RCC 7860 (cell line): ENCODE measurements around the gene MUC6.
"Not testable (repeated sequence)": the region's sequence is repeated elsewhere in the genome, so short reads cannot be mapped to it uniquely, and the experiment has no call there.

Experiments
- DNase-seq: peaks from one replicate; pipeline ENCODE4 v3.0.0-alpha.2; 2015; ENCODE audit warnings: low spot score
- FAIRE-seq: peaks from 2 replicates; lab custom pipeline; 2012; peaks lifted over from hg19 to GRCh38; lab: Jason Lieb, UNC

The MUC6 gene

DNA sequence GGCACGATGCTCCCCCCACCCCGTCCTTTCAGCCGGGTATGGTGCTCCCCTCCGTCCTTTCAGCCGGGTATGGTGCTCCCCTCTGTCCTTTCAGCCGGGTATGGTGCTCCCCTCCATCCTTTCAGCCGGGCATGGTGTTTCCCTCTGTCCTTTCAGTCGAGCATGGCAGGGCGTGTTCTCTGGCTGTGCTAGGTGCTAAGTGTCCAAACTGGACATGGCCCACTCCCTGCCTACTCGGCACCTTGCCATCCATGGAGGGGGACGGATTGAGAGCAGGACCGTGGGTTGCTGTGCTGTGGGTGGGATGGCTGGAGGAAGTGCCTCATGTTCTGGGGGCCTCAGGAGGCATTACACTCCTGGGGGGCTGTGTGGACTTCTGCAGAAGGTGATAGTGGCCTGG lies 45.5 kb downstream of the MUC6 start:
- FAIRE-seq, result no peak
- no peak for DNase-seq

DNA sequence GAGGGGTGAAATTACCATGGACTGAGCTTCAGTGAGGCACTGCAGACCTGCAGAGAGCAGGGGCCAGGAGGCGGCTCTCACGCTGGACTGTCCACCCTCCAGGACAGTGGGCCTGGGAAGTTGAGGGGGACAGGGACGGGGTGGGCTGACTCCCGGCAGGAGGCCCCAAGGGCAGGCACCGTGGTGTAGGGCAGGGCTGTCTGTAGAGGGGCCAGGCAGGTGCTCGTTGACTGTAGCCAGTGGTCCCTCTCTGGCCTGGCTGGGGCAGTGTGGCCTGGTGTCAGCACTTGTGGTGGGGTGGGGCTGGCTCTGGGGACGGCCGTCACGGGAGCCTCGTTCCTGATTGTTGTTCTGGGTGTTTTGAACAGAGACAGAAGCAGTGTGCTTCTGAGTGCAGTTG lies 46.4 kb downstream of the MUC6 start:
- DNase-seq (no peak), FAIRE-seq (no peak)

DNA sequence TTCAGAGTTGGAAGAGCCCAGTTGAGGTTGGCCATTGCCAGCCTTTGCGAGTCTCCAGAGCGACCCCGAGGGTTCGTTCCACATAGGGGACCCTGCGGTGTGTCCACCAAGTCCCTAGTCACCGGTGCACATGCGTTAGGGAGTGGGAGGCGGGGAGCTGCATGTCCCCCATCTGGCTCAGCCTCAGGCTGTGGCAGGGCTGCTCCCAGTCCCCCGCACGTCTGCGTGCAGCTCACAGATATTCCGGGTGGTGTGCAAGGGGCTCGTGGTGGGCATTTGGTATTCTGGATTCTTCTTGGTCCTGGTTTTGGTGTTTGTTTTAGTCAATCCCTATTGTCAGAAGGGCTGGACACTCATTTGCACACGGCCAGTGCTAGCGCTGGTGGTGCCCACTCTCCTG lies 48.8 kb downstream of the MUC6 start:
- no peak for DNase-seq
- no peak for FAIRE-seq

DNA sequence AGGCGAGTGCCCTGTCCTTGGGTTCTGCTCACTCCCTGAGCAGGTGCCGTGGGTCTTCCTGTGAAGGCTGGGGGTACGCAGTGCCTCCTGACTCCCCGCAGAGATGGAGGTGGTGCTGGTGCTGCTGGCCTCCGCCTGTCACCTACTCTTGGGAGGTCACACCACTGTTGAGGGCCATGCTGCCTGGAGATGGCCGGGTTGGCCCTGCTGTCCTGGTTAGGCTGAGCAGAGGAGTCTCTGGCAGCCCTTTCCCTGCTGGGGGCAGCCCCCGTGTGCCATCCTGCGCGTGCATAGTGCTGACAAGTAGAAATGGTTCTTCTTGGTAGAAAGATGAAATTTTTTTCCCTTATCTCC lies 49.6 kb downstream of the MUC6 start:
- DNase-seq, result no peak
- no peak for FAIRE-seq

DNA sequence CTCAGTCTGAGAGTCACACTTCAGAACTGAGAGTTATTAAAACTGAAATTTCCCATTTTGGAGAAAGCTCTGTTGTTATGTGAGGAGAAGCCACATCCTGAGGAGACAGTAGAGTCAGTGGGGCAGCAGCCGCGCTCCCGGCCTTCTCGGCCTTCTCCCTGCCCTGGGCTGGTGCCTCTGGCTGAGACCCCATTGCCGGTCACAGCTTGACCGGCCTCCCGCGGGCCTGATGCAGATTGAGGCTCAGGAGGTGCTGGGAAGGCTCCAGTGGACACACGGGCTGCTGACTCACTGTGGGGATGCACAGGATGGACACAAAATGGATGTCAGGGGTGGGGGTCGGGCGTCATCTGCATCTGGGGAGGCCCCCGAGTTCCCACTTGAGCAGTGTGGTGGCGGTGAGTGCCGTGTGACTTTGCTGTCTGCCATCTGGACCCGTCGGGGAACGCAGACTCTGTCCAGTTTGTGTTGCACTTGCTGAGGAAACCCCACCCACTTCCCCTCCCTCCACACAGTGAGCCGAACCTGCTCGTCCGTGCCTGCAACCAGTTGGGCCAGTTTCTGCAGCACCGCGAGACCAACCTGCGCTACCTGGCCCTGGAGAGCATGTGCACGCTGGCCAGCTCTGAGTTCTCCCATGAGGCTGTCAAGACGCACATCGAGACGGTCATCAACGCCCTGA lies 50.1 kb downstream of the MUC6 start:
- FAIRE-seq, result no peak
- no peak for DNase-seq

DNA sequence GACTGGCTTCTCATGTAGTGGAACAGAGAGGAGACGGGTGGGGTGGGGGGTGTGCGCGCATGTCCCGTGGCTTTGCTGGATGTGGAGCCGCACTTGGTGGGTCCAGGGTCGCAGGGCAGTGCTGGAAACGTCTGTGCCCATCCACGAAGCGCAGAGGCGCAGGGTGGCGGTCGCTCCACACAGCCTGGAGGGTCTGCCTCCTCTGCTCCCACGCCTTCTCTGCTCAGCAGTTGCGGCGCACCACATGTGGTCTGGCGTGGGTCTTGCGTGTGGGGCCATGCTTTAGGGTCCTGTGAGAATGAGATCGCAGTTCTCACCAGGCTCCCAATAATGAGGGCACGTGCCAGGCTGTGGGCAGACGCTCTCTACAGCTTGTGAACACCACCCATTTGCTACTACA lies 50.7 kb downstream of the MUC6 start:
- FAIRE-seq (no peak), DNase-seq (no peak)

DNA sequence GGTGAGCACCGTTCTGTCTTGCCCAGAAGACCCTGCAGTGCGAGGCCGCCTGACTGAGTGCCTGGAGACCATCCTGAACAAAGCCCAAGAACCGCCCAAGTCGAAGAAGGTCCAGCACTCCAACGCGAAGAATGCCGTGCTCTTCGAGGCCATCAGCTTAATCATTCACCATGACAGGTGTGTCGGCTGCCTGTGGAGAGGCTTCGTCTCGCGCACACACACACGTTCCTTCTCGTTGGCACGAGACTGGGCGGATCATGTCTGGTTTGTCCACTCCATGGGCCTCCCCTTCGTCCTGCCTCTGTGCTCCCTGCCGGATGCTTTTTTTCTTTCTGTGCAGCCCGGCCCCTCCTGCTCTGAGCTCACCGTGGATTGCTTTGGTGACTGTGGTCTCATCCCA lies 51.1 kb downstream of the MUC6 start:
- FAIRE-seq (no peak), DNase-seq (no peak)

DNA sequence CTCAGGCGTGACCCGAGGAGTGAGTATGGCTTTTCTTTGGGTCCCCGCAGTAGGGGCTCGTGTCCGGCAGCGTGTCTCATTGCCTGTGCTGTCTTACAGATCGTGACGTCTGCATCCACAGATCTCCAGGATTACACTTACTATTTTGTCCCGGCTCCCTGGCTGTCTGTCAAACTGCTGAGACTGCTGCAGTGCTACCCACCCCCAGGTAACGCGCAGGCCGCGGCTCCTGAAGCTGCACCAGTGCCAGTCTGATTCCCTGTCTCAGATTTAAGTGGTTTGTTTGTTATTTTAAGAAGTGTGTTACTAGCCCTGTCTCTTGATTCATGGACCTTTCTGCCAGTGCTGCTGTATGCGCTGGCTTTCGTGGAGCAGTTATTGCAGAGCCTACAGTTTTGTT lies 52.0 kb downstream of the MUC6 start:
- no peak for DNase-seq
- FAIRE-seq, result no peak

DNA sequence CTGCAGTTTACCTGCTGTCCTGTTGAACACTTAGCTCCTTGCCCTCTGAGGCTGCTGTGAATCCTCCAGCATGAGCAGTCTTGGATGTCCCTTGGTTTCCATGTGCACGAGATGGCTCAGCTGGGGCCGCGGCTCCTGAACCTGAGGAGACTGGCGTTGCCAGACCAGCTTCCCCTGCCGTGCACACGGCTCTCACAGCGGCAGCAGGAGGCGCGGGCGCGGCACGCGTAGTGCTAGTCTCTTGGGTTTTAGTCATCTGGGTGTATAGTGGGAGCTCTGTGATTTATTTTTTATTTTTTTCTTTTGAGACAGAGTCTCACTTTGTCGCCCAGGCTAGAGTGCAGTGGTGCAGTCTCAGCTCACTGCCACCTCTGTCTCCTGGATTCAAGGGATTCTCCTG lies 54.8 kb downstream of the MUC6 start:
- FAIRE-seq (no peak), DNase-seq (no peak)

DNA sequence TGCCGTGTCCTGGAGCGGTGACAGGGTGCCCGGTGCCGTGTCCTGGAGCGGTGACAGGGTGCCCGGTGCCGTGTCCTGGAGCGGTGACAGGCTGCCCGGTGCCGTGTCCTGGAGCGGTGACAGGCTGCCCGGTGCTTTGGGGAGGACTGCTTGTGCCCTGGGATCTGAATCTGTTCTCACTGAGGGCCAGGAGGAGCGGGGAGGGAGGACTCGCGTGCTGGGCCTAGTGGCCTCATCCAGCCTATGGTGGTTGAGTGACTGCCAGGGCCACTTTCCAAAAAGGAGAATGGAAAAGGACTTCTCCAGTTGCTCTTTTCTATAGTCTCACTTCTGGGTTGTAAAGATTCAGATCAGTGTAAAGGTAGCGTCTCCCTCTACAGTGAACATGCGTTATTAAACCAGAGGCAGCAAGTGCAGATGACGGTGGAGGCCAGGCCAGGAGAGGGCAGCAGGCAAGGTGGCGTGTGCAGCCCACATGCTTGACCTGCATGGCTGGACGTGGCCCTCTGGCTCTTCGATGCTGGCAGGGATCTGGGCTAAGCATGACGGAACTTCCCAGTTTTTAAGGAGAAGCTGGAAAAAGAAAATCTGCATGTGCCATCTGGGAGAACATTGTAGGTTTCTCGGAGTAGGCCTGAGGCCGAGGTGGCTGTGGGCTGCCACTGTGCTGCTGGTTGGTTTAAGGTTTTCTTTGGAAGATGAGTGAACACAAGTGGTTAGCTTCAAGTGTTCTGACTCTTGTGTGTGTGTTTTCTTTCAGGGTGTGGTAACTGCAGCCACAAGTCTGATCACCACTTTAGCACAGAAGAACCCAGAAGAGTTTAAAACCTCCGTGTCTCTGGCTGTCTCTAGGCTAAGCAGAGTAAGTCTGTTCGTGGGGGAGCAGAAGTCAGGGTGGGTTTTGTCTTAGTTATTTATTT lies 55.8 kb downstream of the MUC6 start:
- FAIRE-seq (no peak), DNase-seq (no peak)

DNA sequence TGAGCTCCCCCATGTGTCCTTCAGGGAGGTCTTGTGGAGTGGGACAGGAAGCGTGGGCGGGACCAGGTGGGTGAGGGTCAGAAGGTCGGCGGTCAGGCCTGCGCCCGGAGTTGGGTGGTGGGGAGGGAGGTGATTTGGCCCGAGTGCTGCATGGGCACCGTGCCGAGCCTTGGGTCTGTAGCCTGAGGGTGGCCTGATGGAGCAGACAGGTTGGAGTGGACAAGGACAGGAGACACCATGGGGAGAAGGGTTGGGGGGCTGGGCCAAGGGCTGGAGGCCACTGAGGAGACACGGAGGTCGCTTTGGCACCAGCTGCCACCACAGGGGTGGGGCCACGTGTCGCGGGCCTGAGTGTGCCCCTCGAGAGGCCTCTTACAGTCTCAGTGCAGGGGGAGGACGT lies 57.7 kb downstream of the MUC6 start:
- FAIRE-seq, result no peak
- no peak for DNase-seq

DNA sequence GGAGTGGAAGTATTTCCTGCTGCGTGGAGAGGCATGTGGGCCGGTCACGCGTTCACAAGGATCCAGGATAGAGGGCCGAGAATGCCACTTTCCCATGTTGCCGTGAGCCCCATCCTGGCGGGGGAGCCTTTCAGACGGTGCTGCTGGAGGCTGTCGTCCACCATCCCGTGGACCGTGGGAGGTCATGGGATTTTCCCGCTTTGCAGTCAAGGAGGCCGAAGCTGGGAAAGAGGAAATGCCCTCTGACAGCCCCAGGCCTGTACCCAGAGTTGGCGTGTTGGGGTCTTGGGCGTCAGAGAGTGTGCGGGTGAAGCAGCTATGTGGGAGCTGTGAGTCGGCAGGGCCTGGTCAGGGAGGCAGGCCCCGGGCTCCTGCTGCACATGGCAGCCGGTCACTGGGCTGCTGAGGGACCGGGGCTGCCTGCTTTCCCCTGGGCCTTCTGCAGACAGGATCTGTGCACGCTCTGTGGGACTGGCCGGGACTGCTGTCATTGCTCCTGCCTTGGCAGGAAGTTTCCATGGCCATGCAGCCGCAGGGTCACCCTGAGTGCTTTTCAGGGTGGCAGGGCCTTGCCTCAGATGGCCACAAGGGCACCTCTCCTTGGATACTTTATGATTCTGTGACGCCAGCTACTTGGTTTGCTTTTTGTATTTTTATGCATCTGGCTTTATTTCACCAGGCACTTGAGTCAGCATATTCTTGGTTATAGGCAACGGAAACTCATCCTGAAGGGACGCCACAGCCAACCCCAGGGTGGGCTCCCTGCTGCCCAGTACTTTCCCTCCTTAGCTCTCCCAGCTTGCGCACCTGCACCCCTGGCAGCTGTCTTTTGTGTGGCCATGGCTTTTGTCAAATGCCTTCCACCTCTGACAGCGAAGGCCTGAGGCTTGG lies 58.4 kb downstream of the MUC6 start:
- DNase-seq (no peak), FAIRE-seq (no peak)

DNA sequence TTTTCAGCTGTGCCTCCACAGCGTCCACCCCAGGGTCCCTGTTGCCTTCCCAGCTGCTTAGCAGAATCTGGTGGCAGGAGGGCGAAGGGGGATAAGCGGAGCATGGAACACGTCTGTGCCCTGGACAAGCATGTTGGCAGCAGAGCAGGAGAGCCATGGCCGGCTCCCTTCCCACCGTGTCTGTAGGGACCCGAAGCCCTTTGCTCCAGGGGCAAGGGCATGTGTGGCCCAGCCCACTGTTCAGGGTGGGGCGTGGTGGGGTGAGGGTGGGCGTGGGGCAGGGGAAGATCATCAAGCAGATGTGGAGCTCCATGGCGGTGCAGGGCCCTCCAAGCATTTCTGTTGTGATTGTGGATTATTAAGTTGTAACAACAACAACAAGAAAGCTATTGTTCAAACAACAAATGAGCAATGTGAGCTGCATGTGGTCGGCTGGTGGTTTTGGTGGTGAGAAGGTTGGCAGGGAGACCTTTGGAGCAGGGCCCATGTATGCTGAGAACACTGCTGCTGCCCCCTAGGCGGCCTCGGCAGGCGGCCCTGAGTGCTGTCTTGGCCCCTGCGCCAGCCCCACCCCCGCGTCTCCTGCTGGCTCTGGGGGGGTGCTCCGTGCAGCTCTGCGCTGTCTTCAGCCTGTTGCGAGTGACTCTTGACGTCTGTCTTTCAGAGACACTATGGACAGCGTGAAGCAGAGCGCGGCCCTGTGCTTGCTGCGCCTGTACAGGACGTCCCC lies 59.9 kb downstream of the MUC6 start:
- DNase-seq (no peak), FAIRE-seq (no peak)

DNA sequence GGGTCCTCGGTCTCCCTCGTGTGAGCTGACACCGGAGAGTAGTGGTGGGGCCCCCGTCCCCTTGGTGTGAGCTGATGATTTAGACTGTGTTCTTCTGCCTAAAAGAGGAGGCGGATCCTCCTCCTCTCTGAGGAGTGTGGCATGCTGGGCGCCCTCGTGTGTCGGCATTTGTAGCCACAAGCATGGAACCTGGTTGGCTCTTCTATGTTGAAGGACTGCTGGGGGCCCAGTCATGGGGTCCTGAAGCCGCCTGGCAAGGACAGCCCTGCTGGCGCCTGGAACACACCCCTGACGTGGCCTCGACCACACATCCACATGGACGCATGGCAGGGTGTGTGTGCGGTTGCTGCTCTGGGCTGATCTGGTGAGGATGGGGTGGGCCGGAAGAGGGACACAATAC lies 60.7 kb downstream of the MUC6 start:
- FAIRE-seq (no peak), DNase-seq (no peak)

DNA sequence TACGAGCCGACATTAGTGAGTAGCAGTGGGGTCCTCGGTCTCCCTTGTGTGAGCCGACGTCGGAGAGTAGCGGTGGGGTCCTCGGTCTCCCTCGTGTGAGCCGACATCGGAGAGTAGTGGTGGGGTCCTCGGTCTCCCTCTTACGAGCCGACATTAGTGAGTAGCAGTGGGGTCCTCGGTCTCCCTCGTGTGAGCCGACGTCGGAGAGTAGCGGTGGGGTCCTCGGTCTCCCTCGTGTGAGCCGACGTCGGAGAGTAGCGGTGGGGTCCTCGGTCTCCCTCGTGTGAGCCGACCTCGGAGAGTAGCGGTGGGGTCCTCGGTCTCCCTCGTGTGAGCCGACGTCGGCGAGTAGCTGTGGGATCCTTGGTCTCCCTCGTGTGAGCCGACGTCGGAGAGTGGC lies 61.1 kb downstream of the MUC6 start:
- not testable (repeated sequence) for FAIRE-seq, DNase-seq

DNA sequence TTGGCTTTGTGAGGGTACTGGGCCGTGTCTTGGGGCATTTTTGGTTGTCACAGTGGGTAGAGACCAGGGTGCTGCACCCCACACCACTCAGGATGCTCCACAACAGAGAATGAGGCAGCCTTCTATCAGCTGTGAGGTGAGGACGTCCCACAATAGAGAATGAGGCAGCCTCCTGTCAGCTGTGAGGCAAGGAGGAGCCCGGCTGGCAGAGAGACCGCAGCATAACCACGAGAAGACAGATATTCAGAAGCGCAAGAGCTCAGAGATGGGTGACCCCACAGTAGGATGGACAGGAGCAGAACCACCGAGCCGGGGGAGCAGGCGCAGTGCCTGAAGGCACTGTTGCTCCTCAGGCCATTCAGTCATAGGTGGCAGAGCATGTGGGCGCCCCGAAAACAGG lies 63.3 kb downstream of the MUC6 start:
- FAIRE-seq (no peak), DNase-seq (no peak)

DNA sequence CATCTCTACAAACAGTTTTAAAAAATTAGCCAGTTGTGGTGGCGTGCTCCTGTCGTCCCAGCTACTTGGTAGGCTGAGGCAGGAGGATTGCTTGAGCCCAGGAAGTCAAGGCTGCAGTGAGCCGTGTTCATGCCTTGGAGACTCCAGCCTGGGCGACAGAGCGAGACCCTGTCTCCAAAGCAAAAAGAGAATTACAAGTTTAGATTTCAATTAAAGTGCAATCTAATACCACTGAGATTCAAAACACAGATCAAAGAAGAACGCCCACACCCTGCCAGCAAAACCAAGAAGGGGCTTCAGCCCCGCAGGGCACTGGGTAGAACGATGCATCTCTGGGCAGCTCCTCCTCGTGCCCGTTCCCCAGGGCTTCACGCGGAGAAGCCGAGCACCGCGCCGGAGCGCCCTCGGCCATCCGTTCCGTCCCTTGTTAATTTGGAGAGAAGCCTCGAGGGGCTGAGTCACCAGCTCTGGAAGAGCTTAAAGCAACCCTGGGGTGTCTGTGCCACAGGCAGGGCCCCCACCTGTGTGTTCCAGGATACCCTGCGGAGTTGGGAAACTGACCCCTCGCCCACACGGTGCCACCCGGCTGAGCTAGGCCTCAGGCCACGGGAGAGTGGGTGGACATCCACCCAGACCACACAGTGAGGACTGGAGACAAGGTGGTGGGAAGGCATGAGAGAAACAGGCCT lies 63.9 kb downstream of the MUC6 start:
- DNase-seq, result no peak
- no peak for FAIRE-seq

DNA sequence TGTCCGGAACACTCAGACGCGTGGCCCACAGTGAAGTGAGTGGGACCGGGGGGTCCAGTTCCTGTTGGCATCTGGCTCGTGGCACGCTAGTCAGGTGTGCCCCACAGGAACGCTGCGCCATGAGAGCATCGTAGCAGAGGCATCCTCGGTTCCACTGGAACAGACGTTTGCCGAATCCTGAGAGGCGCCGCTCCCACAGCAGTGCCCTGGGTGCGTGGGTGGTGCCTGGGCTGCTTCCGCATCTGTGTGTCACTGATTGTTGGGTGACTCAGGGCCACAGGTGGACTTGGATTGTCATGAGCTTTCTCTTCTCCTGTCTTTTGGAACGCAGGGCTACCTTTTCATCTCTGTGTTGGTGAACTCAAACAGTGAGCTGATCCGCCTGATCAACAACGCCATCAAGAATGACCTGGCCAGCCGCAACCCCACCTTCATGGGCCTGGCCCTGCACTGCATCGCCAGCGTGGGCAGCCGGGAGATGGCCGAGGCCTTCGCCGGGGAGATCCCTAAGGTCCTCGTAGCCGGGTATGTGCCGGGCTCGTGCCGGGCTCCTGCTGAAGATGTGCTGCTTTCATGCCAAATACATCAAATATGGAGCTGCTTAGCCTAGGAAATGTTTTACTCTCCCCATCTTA lies 64.7 kb downstream of the MUC6 start:
- DNase-seq (no peak), FAIRE-seq (no peak)

DNA sequence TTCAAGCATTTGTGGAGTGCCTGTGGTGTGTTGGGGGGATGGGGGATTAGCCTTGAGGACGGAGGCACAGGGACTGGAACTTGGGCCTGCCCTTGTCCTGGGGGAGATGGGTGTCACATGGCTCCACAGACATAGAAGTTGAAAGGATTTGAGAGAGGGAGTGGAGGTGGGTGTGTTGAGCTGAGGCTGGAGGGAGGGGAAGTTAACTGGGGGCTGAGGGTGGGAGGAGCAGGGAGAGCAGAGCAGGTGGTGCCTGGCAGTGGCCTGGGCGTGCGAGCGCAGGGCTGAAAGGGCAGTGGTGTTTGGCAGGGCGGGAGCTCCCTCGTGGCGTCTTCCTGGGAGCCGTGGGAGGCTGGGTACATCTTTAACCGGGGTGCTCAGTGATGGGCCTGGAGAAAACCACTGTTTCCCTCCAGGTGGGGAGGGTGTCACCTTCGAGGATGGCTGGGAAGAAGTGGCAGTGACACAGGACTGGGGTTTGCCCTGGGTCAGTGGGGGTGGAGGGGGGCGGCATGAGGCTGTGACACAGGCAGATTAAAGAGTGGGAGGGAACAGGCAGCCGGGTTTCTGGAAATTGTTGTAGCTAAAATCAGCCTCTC lies 65.3 kb downstream of the MUC6 start:
- no peak for FAIRE-seq
- no peak for DNase-seq
